Measurements from ENCODE around the gene NR2F2.

The NR2F2 gene

GRCh38 chr15:96362755-96363651 lies 32.5 kb downstream of the NR2F2 start:
- no peak for TF ChIP-seq CTCF (IDR thresholded peaks at IDR 0.05; ENCODE audit: low read depth, low read length)
- no peak overlapping the region for H3K4me3 ChIP-seq (ENCODE audit: low read depth, low read length)
- in situ Hi-C loops (cut with HindIII; ENCODE audit: low sequenced_read_pairs): no loop called here
- no peak for DNase-seq (ENCODE audit: low read depth, low spot score)

- H3K4me3 ChIP-seq (ENCODE audit: low read depth, low read length): no peak overlapping the region
- in situ Hi-C loops (cut with HindIII; ENCODE audit: low sequenced_read_pairs): no loop called here
- no peak for DNase-seq (ENCODE audit: low read depth, low spot score)
- no peak for TF ChIP-seq CTCF (IDR thresholded peaks at IDR 0.05; ENCODE audit: low read depth, low read length)
Observed at GRCh38 chr15:96363707-96364106, 33.2 kb downstream of the NR2F2 start.

- TF ChIP-seq CTCF (IDR thresholded peaks at IDR 0.05; ENCODE audit: low read depth, low read length): no peak
- H3K4me3 ChIP-seq (ENCODE audit: low read depth, low read length): no peak overlapping the region
- DNase-seq (ENCODE audit: low read depth, low spot score): no peak
- in situ Hi-C loops (cut with HindIII; ENCODE audit: low sequenced_read_pairs): no loop called here
Observed at GRCh38 chr15:96365781-96366525, 35.5 kb downstream of the NR2F2 start.

- H3K4me3 ChIP-seq (ENCODE audit: low read depth, low read length): no peak overlapping the region
- in situ Hi-C loops (cut with HindIII; ENCODE audit: low sequenced_read_pairs): no loop called here
- TF ChIP-seq CTCF (IDR thresholded peaks at IDR 0.05; ENCODE audit: low read depth, low read length): no peak
- DNase-seq (ENCODE audit: low read depth, low spot score): no peak
Observed at GRCh38 chr15:96366526-96366877, 36.0 kb downstream of the NR2F2 start.

- no peak for DNase-seq (ENCODE audit: low read depth, low spot score)
- in situ Hi-C loops (cut with HindIII; ENCODE audit: low sequenced_read_pairs): no loop called here
- no peak overlapping the region for H3K4me3 ChIP-seq (ENCODE audit: low read depth, low read length)
- TF ChIP-seq CTCF (IDR thresholded peaks at IDR 0.05; ENCODE audit: low read depth, low read length): no peak
Observed at GRCh38 chr15:96367311-96368200, 37.1 kb downstream of the NR2F2 start.

GRCh38 chr15:96369351-96369750 lies 38.9 kb downstream of the NR2F2 start:
- no peak overlapping the region for H3K4me3 ChIP-seq (ENCODE audit: low read depth, low read length)
- no peak for DNase-seq (ENCODE audit: low read depth, low spot score)
- no peak for TF ChIP-seq CTCF (IDR thresholded peaks at IDR 0.05; ENCODE audit: low read depth, low read length)
- in situ Hi-C loops (cut with HindIII; ENCODE audit: low sequenced_read_pairs): no loop called here

Measured in astrocyte of the spinal cord (primary cell).